Daoy (cell line): Measurements from ENCODE around the gene GDAP1L1. TPM values are rescaled to one million over a fixed set of nuclear protein-coding genes. Genes with fewer than 3 reads are reported as not detected.
"Not testable (repeated sequence)": the region's sequence is repeated elsewhere in the genome, so short reads cannot be mapped to it uniquely, and the experiment has no call there.

Source experiments
- DNase-seq: peaks from one replicate; pipeline ENCODE4 v3.0.0-alpha.2; 2015; ENCODE audit warnings: low read depth
- total RNA-seq: library from RNA; depleted of rRNA; stranded (reverse); fragments of >200 nt; shearing (Covaris generic); gene quantifications from 2 replicates; pipeline ENCODE4 v1.2.3, GENCODE V29; 2014; rRNA removed

The GDAP1L1 gene
- total RNA-seq, 1 experiment from 2014 or later: 0.29 TPM

DNA sequence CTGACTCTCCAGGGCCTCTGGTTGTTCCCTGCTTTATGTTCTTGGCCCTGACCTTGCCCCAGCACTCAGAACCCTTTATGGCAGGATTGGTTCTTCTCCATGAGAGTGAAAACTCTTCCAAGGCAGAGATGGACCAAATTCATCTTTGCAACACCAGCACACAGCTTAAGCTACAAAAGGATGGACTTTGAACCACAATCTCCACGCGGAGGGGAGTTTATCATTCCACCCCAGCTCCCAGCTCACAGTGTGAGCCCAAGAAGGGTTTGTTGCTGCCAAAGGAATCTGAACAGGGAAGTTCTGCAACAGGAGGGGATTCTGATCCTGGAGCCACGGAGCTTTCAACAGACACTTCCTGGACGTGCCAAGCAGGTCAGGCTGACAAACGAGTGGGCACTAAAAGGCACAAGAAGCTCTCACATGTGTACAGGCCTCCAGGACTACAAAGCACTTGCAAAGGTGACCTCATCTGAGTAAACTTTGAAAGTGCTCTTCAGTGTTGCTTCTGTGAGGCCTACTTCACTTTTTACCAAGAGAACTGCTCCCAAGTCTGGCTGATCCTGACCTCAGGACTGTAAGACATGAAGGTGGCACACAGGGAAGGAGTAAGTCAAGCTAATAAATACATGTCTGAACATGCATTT lies 55.0 kb downstream of the GDAP1L1 start:
- no peak for DNase-seq

- DNase-seq: no peak
Measured at GRCh38 chr20:44302736-44303135, 55.6 kb downstream of the GDAP1L1 start.

DNA sequence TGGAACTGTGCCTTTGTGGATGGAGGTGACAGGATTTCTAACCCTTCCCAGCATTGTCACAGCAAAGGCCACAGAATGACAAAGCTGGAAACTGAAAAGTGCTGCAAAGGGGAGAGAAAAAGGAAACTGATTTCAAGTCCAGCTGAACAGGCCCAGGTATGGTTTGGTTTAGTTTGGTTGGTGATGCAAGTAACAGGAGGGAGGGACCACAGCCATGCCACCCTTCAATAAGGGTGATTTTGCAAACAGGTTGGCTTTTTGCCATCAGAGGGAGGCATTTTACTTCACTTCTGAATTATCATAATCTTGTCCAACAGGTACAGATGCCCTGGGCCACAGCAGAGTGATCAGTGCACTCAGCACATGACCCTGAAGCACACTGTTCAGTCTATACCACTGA lies 57.3 kb downstream of the GDAP1L1 start:
- DNase-seq: no peak

DNA sequence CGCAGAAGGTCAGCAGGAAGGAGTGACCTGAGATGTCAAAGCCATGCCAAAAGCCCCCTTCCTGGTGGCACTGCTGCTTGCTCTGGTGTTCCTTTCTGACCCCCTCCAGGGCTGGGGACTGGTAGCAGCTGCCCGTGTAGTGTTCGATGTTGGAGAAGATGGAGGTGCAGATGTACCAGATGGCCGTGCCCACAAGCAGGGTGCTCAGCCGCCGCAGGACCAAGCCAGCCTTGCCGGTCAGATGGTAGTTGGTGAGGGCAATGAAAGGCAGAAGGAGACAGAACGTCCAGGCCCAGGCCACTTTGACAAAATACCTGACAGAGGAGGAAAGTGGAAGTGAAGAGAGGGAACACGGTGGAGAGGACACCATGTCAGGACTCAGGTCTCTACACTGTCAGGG lies 59.8 kb downstream of the GDAP1L1 start:
- no peak for DNase-seq

DNA sequence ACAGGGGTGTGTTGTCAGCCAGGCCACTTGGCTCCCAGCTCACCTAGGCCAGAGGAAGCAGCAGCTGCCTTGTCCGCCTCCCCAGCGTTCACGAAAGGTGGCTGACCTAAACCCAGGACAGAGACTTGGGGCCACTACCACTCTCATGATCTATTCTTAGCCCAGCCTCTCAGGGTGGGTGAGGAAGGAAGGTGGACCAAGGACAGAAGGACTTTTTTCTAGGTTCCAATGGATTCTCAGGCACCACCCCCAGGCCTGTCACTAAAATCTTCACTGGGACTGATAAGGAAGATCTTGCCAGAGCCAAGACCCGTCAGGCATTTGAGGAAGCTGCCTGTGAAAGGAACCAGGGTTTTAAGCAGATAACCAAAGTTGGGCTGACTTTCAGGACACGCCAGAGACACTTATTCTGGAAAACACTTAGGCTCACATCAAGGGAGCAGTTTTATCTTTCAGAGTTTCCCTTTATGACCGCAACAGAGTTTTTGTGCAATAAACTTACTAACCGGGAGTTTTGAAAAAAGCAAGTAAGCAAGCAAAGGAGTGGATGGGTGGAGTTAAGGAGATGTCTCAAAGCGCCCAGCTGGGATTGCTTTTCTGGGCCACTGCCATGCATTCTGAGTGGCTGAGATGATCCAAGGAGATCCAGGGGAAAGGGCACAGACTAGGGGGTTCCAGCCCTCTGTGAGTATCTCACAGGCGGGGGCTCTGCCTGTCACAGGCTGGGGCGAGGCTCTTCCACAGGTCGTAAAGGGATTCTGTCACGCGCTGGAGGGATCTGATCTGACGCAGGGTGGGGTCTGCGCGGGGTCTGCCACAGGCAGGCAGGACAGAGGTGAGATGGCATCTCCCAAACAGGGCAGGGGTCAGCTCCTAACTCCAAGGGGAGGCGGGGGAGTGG lies 62.9 kb downstream of the GDAP1L1 start:
- peak; percentile 42 for DNase-seq

DNA sequence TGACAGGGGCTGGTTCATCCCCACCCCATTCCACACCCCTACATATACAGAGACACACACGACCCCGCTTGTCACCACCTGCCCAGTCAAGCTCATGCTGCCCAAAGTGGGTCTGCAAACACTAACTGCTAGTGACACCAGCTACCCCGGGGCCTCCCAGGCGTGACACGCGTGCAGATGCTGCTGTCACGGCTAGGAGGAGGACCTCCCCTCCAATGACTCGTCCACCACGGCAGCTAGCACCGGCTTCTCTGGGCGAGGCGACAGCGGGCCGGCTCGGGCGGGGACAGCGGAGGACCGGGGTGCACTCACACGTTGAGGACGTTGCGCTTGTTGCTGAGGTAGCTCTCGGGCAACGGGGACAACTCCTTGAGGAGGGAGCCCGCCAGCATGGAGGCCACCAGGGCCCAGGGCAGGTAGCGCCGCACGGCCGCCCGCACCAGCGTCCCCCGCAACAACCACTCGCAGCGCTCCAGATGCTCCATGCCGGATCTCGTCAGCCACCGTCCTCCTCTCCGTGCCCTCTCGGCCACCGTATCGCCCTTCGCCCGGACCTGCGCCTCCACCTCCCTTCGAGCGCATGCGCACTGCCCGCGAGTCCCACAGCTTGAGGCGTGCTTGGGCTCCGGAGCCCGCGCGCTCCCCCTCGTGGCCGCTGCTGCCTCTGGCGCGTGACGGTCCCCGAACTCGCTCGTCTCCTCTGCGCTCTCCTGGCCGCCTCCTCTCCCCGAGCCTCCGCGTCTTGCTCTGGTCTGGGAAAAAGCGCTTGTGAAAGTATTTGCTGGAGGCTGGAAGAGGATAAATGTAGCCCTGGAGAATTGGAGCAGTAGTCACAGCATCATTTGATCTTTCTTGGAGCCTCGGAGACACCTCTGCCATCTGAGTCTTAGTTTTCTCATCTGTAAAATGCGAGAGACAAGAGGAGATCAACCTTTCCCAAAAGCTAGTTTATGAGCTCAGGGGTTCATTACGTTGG lies 63.8 kb downstream of the GDAP1L1 start, which contains the start of gene FITM2:
Gene FITM2, minus strand, starts transcription at position 539 of the 976 bp plus-strand sequence. Its CDS starts 54 bp downstream, at position 485.
- peak; percentile 99 for DNase-seq

DNA sequence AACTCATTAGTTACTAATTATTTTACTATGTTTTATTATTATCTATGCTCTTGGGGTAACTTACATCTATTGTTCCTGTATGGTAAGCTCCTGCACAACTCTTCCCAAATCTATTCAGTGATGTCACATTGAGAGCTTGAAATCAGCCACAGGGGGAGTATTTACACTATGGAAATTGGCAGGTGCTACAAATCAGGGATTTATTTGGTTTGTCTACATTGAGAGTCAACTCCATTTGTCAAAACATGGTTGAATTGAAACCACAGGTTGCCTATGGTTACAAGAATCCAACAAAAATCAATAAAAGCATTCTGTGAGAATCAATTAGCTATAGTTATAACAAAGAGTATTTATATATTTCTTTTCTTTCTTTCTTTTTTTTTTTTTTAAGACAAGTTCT lies 67.8 kb downstream of the GDAP1L1 start:
- no peak for DNase-seq

- no peak for DNase-seq
Measured at GRCh38 chr20:44319839-44320422, 72.8 kb downstream of the GDAP1L1 start.

DNA sequence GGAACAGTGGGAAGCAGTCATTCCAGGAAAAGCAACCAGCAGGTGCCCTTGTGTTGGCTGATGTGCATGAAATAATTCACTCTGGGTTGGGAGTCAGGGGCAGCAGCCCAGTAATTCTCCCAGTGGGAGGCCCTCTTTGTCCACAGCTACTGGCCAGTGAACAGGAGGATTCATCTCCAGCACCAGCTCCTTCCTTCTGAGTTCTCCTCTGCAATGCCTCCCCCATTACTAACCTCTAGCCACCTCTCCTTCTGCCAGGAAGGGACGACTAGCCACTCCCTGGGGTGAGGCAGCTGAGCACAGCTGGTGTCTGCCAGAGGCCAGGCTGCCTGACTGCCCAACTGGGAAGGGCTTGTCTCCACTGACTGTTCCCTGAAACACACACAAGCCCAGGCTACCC lies 77.2 kb downstream of the GDAP1L1 start:
- no peak for DNase-seq

DNA sequence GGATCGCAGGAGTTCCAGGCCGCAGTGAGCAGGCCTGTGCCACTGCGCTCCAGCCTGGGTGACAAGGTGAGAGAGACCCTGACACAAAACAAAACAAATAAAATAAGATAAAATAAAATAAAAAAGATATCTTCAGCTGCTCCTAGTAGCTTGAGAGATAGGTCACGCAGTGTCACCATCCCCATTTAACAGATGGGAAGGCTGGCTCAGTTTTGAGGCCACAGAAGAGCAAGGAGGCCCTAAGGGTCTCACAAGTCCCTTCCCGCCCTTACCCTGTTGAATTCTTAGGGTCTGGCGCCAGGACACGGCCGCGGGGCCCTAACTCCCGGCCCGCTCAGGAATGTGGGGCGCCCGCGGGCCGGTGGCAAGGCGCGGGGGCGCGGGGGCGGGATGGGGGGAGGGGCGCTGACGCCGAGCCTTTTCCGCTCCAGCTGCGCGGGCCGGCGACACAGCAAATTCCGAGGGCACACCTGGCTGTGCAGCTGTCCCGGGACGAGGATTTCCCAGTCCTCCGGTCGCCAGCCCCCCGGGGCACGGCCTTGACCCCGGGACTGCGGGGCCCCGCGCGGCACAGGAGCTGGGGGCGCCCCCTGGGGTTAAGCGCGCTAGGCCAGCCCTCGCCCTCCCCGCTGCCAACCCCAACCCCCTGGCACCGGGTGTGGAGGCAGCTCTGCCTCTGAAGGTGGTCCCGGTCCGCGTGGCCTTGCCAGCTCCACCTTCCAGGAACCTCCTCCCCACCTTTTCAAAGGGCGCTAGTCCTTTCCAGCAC lies 79.5 kb downstream of the GDAP1L1 start:
- no peak for DNase-seq

DNA sequence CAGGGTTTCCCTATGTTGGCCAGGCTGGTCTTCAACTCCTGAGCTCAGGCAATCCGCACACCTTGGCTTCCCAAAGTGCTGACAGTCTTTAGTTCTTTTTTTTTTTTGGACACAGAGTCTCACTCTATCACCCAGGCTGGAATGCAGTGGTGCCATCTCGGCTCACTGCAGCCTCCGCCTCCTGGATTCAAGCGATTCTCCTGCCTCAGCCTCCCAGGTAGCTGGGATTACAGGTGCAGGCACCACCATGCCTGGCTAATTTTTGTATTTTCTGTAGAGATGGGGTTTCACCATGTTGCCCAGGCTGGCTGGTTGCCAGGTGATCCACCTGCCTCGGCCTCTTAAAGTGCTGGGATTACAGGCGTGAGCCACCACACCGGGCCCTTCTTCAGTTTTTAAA lies 80.6 kb downstream of the GDAP1L1 start:
- DNase-seq: not testable (repeated sequence)

- DNase-seq: no peak
Measured at GRCh38 chr20:44328428-44328827, 81.3 kb downstream of the GDAP1L1 start.

Other genes with a start within 250 kb of the GDAP1L1 start
- gene JPH2, start 60.1 kb upstream of the GDAP1L1 start, total RNA-seq: 1.5 and 2.1 TPM in 2 replicates
- gene OSER1, start 36.5 kb upstream of the GDAP1L1 start, total RNA-seq: 47.1 and 49.1 TPM in 2 replicates
- gene FITM2, start 63.9 kb downstream of the GDAP1L1 start, total RNA-seq: 6.6 and 7.4 TPM in 2 replicates
- not detected in 2 replicates for gene R3HDML, start 89.7 kb downstream of the GDAP1L1 start, total RNA-seq
- not detected in 2 replicates for gene HNF4A, start 108.4 kb downstream of the GDAP1L1 start, total RNA-seq
- gene TTPAL, start 228.6 kb downstream of the GDAP1L1 start, total RNA-seq: 5.4 and 6.1 TPM in 2 replicates